SK-N-SH (cell line): ENCODE data around the gene WWP2. TPM values are rescaled to one million over a fixed set of nuclear protein-coding genes. Genes with fewer than 3 reads are reported as not detected.
"Not testable (repeated sequence)": the region's sequence is repeated elsewhere in the genome, so short reads cannot be mapped to it uniquely, and the experiment has no call there.

Source experiments
- CTCF ChIA-PET: fragments of 300-600, 350-600 bp; formaldehyde crosslinking; extraction: SDS; loops from one replicate; lab custom pipeline; 2021; lab: Yijun Ruan, JAX
- POLR2A ChIA-PET: fragments of 350-600 bp; sonication (Branson Sonifier 250); formaldehyde crosslinking; extraction: SDS; loops from one replicate; lab custom pipeline; 2020; ENCODE audit warnings: antibody characterized with exemption, inconsistent platforms; lab: Yijun Ruan, JAX
- DNase-seq: peaks from one replicate; pipeline ENCODE4 v3.0.0; 2012
- H2AFZ ChIP-seq: fragments of 200-600 bp; sonication (generic); 2 replicates; pipeline ENCODE4 v1.8.1; 2016; ENCODE audit warnings: antibody characterized with exemption, mild to moderate bottlenecking, low read depth
- H3F3A ChIP-seq: fragments of 200-600 bp; sonication (generic); replicated peaks from 2 replicates; pipeline ENCODE3; 2016; ENCODE audit warnings: antibody characterized with exemption, mild to moderate bottlenecking; ENCODE audit not compliant: insufficient read depth
- H3K27ac ChIP-seq, 2 experiments: fragments of 200-500 bp in 1 of 2; fragments of 200-600 bp in 1 of 2; sonication (Bioruptor generic) in 1 of 2; sonication (generic), shearing (Covaris generic) in 1 of 2; 2 replicates each; pipeline versions ENCODE4 v1.5.1 to v1.6.1; 2014 to 2016; ENCODE audit warnings: low read depth in 2 of 2, inconsistent platforms in 1 of 2, low read length in 1 of 2, mild to moderate bottlenecking in 1 of 2, mixed read lengths in 1 of 2
- H3K27me3 ChIP-seq: fragments of 200-600 bp; sonication (generic), shearing (Covaris generic); 2 replicates; pipeline ENCODE4 v1.6.1; 2016; ENCODE audit warnings: mixed run types; ENCODE audit not compliant: insufficient read depth
- H3K36me3 ChIP-seq, 2 experiments: fragments of 200-500 bp in 1 of 2; fragments of 200-600 bp in 1 of 2; sonication (Bioruptor generic) in 1 of 2; sonication (generic) in 1 of 2; replicated peaks in 1 of 2; 2 replicates each; pipeline versions ENCODE3 to v1.5.1; 2014 to 2016; ENCODE audit warnings: low read length in 1 of 2, mild to moderate bottlenecking in 1 of 2; ENCODE audit not compliant: insufficient read depth in 2 of 2, control insufficient read depth in 1 of 2
- H3K4me1 ChIP-seq, 2 experiments: fragments of 200-500 bp in 1 of 2; fragments of 200-600 bp in 1 of 2; sonication (Bioruptor generic) in 1 of 2; sonication (generic), shearing (Covaris generic) in 1 of 2; 2 replicates each; pipeline versions ENCODE4 v1.5.1 to v1.6.1; 2014 to 2016; ENCODE audit warnings: low read depth in 1 of 2, low read length in 1 of 2, mixed run types in 1 of 2; ENCODE audit not compliant: insufficient read depth in 2 of 2, control insufficient read depth in 1 of 2
- H3K4me2 ChIP-seq: fragments of 200-600 bp; sonication (generic), shearing (Covaris generic); 2 replicates; pipeline ENCODE4 v1.6.1; 2017; ENCODE audit warnings: mixed run types
- H3K4me3 ChIP-seq, 2 experiments: fragments of 200-500 bp in 1 of 2; fragments of 200-600 bp in 1 of 2; sonication (Bioruptor generic) in 1 of 2; sonication (generic), shearing (Covaris generic) in 1 of 2; 2 replicates each; pipeline versions ENCODE4 v1.5.1 to v1.8.1; 2014 to 2016; ENCODE audit warnings: low read depth in 2 of 2, inconsistent platforms in 1 of 2, low read length in 1 of 2, mild to moderate bottlenecking in 1 of 2, mixed read lengths in 1 of 2, moderate library complexity in 1 of 2
- H3K79me2 ChIP-seq: fragments of 200-600 bp; sonication (generic); 2 replicates; pipeline ENCODE4 v1.8.1; 2017; ENCODE audit warnings: mild to moderate bottlenecking; ENCODE audit not compliant: insufficient read depth
- H3K9ac ChIP-seq: fragments of 200-600 bp; sonication (generic); 2 replicates; pipeline ENCODE4 v1.6.1; 2017; ENCODE audit warnings: mixed run types
- H3K9me2 ChIP-seq: fragments of 200-600 bp; sonication (generic); 2 replicates; pipeline ENCODE4 v1.6.1; 2017; ENCODE audit warnings: mixed run types
- H3K9me3 ChIP-seq: fragments of 200-600 bp; sonication (generic); 2 replicates; pipeline ENCODE4 v1.6.1; 2017; ENCODE audit warnings: mixed run types, mild to moderate bottlenecking, moderate library complexity
- H4K20me1 ChIP-seq: fragments of 200-600 bp; sonication (generic); 2 replicates; pipeline ENCODE4 v1.6.1; 2017; ENCODE audit warnings: mild to moderate bottlenecking, mixed run types; ENCODE audit not compliant: insufficient read depth
- FOXM1 ChIP-seq: IDR thresholded peaks from 2 replicates; pipeline ENCODE4 v1.4.0; 2012; ENCODE audit warnings: low read depth, mild to moderate bottlenecking
- MXI1 ChIP-seq: IDR thresholded peaks from 2 replicates; pipeline ENCODE4 v1.6.1; 2012; ENCODE audit warnings: mild to moderate bottlenecking, low read depth, low read length, improper control_type of control experiment
- SIN3A ChIP-seq: IDR thresholded peaks from 2 replicates; pipeline ENCODE4 v1.6.1; 2012; ENCODE audit warnings: low read depth, mild to moderate bottlenecking, low read length, moderate library complexity, borderline replicate concordance
- TCF12 ChIP-seq: IDR thresholded peaks from 2 replicates; pipeline ENCODE4 v1.4.0; 2012
- TEAD4 ChIP-seq: IDR thresholded peaks from 2 replicates; pipeline ENCODE4 v1.4.0; 2012; ENCODE audit warnings: mild to moderate bottlenecking, borderline replicate concordance; ENCODE audit not compliant: insufficient read depth
- WGBS: methylation state at CpG from one replicate; pipeline ENCODE4 v1.1.6; 2017; ENCODE audit warnings: low lambda C conversion rate; 5-methylcytosine and 5-hydroxymethylcytosine counted together
- polyA plus RNA-seq, 3 experiments: library from polyadenylated mRNA; depleted of rRNA; stranded (reverse); fragments of >200 nt; gene quantifications; 2 replicates each; pipeline ENCODE4 v1.2.3, GENCODE V29; 2012

WWP2 gene
- polyA plus RNA-seq, 1 of the 3 experiments (the other 2 are of a cell fraction), result 13.3 TPM

DNA sequence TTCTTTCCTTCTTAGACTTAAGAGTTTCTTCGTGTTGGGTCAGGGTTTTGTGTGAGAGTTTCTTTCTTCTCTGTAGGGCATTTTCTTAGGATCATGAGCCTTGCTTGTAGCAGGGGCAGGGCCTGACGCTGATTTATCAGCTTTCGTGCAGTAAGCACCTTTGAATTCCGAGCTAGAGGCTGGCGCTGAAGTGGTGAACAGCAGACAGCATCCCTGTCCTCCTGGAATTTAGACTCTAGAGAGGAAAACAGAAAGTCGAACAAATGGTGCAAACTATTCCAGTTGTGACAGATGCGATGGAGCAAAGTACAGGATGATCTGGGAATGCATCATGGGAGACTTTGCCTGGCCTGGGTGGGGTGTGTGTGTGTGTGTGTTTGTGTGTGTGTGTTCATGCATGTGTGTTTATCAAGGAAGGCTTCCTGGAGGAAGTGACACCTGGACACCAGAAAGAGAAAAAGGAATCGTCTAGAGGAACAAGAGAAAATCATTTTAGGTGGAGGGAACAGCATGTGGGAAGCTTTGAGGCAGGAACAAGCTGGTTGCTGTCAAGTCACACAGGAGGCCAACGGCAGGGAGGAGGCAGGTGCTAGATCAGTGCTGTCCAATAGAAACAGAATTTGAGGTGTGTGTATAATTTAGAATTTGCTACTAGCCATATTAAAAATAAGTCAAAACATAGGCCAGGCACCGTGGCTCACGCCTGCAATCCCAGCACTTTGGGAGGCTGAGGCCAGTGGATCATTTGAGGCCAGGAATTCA lies 60.2 kb downstream of the WWP2 start:
- Histone ChIP-seq H3K79me2 (no peaks in the 10 kb centered on the region), H3K36me3 (no peaks in the 10 kb centered on the region), H3K9me3 (no peaks in the 10 kb centered on the region), H3K4me1 (peaks cover 7 to 19% of the 10 kb centered on the region in 2 experiments; a peak in 3 of 4 replicates), H4K20me1 (no peaks in the 10 kb centered on the region), H3K27me3 (no peaks in the 10 kb centered on the region), H3K4me2 (no peak overlapping the region), H3K4me3 (no peak overlapping the region), H2AFZ (no peak overlapping the region), H3K9ac (no peak overlapping the region), H3K9me2 (no peaks in the 10 kb centered on the region), H3K27ac (no peak overlapping the region), H3F3A (no peaks in the 10 kb centered on the region)
- POLR2A ChIA-PET, result no interaction called here
- no peak for DNase-seq
- TF ChIP-seq FOXM1 (no peak), MXI1 (no peak), TCF12 (no peak)
- CTCF ChIA-PET, result interaction anchor here (1.0 to 2.1 kb wide), 5 partner anchors 26 to 115 kb away, joined by 3 to 10 read pairs (median 4); partner anchors contain the start of gene NOB1
- WGBS, result 93% methylated on average over 11 of the region's 11 CpGs

DNA sequence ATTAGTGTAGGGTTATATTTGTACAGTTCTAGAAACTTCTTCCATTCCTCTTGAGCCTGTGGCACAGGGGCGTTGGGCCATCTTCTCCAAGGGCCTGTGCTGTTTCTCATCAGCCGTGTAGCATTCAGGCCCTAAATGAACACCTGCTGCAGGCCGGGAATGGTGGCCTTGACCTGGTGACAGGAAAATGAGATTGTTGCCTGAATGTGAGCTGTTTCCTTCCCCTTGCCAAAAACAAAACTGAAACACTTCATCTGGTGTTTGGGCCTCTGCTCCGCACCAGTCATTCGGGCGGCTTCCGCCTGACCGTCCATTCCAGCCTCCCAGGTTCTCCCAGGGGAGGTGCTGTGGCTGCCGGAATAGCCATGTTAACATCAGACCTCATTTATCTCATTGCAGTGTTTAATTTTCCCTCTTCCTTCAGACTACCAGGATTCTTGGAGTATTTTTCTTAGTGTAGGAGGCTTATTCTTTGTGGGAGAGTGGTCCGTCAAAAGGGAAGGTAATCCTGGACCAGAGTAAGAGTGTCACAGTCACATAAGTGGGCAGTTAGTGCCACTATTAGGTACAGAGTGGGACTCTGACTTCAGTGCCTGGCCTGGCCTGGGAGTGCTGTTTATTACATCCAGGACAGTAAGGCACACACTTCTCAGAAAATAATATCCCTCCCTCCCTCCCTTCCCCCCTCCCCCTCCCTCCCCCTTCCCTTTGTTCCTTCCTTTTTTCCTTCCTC lies 61.9 kb downstream of the WWP2 start:
- Histone ChIP-seq H3K79me2 (no peaks in the 10 kb centered on the region), H3F3A (no peaks in the 10 kb centered on the region), H3K27ac (no peak overlapping the region; a peak in 1 of 4 replicates), H3K9ac (no peak overlapping the region), H3K9me2 (no peaks in the 10 kb centered on the region), H3K4me1 (peaks cover 7 to 22% of the 10 kb centered on the region in 2 experiments; a peak in 3 of 4 replicates), H3K4me2 (no peak overlapping the region), H3K36me3 (no peaks in the 10 kb centered on the region), H3K4me3 (no peak overlapping the region), H3K9me3 (no peaks in the 10 kb centered on the region), H4K20me1 (no peaks in the 10 kb centered on the region), H3K27me3 (no peaks in the 10 kb centered on the region), H2AFZ (no peak overlapping the region)
- ChIA-PET CTCF (interaction anchor here (0.7 kb wide), 1 partner anchor 106 kb away, joined by 3 read pairs; no protein-coding TSS in a partner anchor), POLR2A (no interaction called here)
- WGBS, result 93% methylated on average over 10 of the region's 10 CpGs
- TF ChIP-seq TEAD4 (no peak), SIN3A (no peak), TCF12 (no peak)
- DNase-seq, result no peak

GRCh38 chr16:69824564-69825142 lies 62.5 kb downstream of the WWP2 start:
- DNase-seq, H3K36me3 ChIP-seq, H3K9me2 ChIP-seq, H3K9me3 ChIP-seq, H3K4me3 ChIP-seq, H3K4me2 ChIP-seq, H4K20me1 ChIP-seq, POLR2A ChIA-PET, H3K27ac ChIP-seq, H3K9ac ChIP-seq, H2AFZ ChIP-seq, H3K27me3 ChIP-seq, H3K79me2 ChIP-seq, H3F3A ChIP-seq: not testable (repeated sequence)
- H3K4me1 ChIP-seq, result peaks cover 7 to 23% of the 10 kb centered on the region in 2 experiments; a peak in 3 of 4 replicates
- WGBS, result 88% methylated on average over 4 of the region's 4 CpGs
- CTCF ChIA-PET, result interaction anchor here (0.6 to 0.8 kb wide), 3 partner anchors 10 to 34 kb away, joined by 3 to 4 read pairs (median 4); no protein-coding TSS in a partner anchor
